ENCODE measurements around the gene ABCD4.

GRCh38 chr14:74238974-74239847 lies 63.5 kb downstream of the ABCD4 start, which contains the start of gene VSX2:
- TF ChIP-seq CTCF (IDR thresholded peaks at IDR 0.05) = no peak
- TF ChIP-seq POLR2A (IDR thresholded peaks at IDR 0.05) = no peak
- no peak for TF ChIP-seq EP300 (IDR thresholded peaks at IDR 0.05)
